ENCODE measurements around the gene RBP3.

RBP3 gene

DNA sequence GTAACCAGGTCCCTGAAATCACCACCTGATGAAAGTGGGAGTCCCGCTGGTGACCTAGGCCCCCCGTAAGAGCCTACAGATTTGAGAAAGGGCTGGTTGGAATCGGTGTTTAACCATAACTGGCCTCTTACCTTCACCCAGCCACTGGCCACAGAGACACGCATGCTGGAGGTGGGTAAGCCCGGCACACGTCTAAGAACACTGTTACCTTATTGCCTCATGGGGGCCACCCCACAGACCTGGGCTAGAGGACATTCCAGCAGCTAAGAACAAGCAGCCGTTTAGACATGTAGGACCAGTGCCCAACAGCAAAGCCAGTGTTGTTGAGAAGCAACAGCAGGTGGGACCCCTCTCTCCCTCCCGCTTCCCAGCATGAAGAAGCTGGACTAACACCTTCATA, 28.4 kb upstream of the RBP3 start:
- no peak for DNase-seq (ENCODE audit: low read depth)

DNA sequence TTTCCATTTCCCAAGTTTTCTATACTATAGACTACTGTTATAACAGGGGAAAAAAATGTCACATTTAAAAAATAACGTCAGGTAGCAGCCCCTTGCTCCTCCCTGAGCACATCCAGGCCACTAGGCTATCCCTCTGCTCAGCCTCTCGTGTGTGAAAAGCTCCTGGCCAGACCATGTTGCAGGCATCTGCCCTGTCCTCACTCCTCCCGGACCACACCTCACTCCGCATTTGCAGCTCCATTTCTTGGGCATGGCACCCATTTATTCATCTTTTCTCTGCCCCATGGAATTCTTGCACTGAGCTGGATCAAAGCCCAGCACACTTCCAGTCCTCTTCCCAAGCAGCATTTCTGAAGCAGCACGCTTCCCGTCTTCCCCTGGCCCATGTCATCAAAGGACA, 27.4 kb upstream of the RBP3 start:
- no peak for DNase-seq (ENCODE audit: low read depth)

DNA sequence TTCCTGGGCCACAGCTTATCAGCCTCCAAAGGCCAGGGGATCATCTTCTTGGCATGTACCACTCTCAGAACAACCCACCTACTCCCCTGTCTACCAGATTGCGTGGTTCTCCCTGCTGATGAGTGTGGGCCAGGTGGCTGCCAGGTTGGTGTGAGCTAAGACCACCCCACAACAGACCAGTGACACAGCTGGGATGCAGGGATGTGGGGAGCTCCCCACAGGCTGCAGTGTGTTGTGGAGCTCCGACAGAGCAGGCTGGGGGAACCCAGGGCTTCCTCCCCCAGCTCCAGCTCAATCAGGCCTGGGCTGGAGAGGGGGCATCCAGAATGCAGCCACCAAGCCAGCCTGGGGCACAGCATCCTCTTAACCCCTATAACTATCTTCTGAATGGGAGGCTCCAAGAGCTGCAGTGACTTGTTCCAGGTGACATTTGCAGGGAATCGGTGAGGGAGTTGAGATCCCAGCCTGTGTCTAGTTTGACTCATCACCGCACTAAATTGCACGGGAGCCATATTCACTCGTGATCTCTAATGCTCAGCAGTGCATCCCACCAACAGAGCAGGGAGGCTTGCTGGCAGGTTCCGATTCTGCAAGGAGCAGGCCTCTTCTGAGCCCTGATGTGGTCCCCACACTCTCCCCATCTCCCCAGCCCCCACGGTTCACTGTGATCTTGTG, 26.5 kb upstream of the RBP3 start:
- no peak for DNase-seq (ENCODE audit: low read depth)

DNA sequence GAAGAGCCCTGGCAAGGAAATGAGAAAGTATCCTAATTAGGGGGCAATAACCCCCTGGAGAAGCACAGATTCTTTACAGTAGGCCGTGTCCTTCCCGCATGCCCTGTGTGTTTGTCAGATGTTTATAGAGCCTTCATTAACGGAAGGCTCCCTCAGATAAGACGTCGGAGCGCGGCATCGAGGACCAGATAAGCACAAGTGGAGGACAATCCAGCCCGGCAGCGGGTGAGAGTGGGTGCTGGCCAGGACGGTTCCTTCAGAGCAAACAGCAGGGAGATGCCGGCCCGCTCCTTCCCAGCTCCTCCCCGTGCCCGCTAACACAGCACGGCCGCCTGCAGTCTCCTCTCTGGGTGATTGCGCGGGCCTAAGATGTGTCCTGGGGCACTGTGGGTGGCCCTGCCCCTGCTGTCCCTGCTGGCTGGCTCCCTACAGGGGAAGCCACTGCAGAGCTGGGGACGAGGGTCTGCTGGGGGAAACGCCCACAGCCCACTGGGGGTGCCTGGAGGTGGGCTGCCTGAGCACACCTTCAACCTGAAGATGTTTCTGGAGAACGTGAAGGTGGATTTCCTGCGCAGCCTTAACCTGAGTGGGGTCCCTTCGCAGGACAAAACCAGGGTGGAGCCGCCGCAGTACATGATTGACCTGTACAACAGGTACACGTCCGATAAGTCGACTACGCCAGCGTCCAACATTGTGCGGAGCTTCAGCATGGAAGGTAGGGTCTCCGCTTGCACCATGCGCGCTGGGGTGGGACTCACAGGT, 25.7 kb upstream of the RBP3 start, which contains the start of gene GDF2:
TSS of gene GDF2 (plus strand) at position 155 of the 762 bp plus-strand sequence. CDS start at position 370, 215 bp downstream.
- no peak for DNase-seq (ENCODE audit: low read depth)

DNA sequence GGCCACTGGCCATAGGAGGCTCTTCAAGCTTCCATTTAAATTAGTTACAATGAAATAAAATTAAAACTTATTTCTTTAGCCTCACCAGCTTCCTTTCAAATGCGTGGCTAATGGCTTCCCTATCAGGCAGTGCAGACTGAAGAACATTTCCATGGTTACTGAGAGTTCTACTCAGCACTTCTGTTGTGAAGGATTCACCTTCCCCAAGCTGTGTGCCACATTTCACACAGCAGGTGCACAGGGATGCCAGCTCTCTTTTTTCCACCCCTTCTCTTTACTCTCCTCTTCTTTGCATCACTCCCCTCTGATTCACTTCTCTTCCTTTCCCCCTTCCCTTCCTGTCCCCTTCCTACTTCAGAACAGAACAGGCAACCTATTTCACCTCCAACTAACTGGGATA, 25.1 kb upstream of the RBP3 start:
- no peak for DNase-seq (ENCODE audit: low read depth)

DNA sequence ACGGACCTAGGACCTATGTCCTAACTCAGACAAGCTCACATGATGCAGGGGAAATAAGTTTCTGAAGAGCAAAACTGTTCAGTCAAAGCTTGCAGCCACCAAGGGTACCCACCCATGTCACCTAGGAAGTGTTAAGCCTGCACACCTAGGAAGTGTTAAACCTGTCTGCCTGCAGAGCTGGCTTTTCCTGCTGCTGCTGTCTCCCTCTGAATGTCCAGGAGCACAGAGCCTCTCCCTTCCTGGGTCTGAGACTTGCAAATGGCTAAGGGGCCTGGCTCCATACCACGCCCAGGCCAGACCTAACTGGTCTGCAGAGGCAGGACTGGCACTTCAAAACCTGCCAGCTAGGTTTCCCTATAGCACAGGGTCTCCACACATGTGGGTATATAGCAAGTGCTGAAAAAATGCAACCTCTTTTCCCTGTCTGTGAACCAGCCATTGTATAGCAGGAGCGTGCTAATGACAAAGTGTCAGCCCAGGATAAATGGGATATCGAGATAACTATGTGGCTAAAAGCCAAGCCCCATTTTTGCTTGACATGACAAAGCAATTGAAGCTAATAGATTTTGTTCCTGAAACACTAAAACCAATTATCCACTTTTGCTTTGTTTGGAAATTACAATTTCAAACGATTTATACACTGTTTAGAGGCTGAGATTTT, 24.4 kb upstream of the RBP3 start:
- no peak for DNase-seq (ENCODE audit: low read depth)

DNA sequence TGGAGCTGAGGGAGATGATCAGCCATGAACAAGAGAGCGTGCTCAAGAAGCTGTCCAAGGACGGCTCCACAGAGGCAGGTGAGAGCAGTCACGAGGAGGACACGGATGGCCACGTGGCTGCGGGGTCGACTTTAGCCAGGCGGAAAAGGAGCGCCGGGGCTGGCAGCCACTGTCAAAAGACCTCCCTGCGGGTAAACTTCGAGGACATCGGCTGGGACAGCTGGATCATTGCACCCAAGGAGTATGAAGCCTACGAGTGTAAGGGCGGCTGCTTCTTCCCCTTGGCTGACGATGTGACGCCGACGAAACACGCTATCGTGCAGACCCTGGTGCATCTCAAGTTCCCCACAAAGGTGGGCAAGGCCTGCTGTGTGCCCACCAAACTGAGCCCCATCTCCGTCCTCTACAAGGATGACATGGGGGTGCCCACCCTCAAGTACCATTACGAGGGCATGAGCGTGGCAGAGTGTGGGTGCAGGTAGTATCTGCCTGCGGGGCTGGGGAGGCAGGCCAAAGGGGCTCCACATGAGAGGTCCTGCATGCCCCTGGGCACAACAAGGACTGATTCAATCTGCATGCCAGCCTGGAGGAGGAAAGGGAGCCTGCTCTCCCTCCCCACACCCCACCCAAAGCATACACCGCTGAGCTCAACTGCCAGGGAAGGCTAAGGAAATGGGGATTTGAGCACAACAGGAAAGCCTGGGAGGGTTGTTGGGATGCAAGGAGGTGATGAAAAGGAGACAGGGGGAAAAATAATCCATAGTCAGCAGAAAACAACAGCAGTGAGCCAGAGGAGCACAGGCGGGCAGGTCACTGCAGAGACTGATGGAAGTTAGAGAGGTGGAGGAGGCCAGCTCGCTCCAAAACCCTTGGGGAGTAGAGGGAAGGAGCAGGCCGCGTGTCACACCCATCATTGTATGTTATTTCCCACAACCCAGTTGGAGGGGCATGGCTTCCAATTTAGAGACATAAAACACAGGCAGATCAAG, 22.6 kb upstream of the RBP3 start:
- no peak for DNase-seq (ENCODE audit: low read depth)

DNA sequence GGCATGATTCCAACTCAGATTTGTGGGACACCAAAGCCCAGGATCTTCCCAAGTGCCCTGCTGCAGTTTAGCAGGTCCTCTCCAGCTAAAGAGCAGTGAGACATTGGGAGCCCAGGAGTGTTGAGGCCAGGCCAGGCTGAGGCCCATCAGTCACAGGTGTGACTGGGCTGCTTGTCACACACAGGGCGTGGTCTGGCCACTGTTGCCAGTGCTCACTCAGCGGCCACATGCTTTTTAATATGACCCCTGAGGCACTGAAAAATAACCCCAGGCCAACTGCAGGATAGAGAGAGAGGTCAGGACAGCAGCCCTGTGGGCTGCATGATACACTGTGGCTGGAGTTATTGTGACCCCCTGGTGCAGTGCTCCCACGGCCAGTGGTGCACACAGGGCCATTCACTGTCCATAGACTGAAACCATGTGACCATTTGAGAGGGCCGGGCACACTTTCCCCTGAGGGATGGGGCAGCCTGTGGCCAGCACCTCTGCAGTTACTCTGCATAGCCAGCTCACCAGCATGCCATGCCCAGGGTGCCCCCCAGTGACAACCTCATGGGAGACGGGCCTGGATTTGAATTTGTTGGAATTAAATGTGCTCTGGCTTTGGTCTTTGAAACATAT, 21.7 kb upstream of the RBP3 start:
- no peak for DNase-seq (ENCODE audit: low read depth)

DNA sequence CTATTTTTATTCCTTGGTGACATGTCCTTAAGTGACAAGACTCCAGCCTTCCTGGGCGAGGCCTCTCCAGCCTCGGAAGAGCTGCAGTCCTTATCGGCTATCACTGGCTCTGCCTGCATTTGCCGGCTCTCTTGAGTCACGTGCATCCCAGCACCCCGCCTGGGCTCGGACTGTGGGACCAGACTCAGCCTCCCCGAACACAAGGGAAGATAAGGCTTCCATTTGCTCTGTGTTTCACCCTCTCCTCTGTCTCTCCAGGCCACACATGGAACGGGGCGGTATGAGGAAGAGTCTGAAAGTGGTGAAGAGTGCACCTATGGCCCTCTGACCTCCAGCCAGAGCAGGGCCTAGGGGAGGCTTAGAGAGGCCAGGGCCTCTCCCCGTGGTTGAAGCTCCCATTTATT, 21.2 kb upstream of the RBP3 start:
- no peak for DNase-seq (ENCODE audit: low read depth)

DNA sequence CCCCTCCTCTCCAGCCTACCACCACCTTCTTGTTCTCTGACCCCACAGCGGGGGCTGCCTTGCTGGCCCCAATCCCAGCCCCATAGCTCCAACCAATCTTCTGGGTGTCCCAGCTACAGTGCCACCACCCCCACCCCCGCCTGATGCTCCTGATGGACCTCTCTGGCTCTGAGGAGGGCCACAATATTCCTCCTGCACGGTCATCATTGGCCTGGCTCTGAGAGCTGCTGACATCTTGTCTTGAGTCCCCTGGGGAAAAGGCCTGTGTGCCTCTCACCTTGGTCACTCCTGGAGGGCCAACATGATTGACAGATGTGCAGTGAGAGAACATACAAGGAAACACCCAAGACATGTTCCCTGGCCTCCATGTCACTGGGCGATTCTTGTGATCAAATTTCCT, 18.3 kb upstream of the RBP3 start:
- DNase-seq (ENCODE audit: low read depth) = no peak

DNA sequence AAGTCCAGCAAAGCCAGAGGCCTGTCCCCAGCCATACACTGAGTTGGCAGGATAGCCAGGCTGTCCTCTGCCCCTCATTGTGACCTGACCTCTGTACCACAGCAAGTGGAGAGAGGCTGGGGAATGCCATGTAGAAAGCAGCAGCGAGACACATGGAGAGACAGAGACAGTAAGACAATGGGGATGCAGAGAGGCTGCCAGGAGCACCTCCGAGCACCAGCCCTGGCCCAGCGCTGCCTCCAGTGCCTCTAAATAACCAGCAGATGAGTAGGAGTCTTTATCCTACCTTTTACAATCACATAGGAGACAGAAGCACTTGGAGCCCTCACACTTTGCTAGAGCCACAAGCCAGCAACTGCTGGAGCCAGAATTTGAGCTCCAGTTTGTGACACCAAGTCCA, 17.8 kb upstream of the RBP3 start:
- DNase-seq (ENCODE audit: low read depth) = no peak

DNA sequence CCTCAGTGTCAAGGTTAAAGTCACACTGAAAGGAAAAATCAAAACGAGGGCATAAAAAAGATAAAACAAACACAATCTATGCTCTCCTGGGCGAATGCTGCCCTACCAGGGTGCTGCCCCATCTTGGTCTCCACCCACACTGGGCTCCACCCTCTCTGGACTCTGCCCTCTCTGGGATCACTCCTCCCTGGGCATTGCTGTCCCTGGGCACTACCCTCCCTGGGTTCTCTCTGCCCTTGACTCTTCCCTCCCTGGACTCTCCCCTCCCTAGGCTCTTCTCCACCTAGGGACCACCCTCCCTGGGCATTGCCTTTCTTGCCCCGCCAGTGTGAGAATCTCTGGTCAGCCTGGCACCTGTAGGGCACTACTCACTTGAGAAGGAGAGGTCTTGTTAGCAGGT, 17.4 kb upstream of the RBP3 start:
- no peak for DNase-seq (ENCODE audit: low read depth)

DNA sequence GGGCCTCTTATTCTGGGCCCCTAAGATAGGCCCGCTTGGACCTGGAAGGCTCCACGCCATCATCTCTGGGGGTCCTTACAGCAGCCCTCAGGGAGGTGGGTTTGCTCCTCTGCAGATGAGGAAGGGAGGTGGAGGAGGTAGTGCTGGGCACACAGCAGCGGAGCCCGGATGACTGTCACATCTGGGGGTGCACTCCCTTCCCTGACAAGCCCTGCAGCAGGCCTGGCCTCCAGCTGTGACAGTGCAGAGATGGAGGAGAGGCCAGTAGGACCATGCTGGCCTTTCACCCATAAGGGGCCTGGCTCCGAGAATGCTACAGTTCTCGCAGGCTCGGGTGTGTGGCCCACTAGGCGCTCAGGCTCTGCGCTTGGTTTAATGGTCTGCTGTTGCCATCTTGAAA, 16.7 kb upstream of the RBP3 start:
- no peak for DNase-seq (ENCODE audit: low read depth)

DNA sequence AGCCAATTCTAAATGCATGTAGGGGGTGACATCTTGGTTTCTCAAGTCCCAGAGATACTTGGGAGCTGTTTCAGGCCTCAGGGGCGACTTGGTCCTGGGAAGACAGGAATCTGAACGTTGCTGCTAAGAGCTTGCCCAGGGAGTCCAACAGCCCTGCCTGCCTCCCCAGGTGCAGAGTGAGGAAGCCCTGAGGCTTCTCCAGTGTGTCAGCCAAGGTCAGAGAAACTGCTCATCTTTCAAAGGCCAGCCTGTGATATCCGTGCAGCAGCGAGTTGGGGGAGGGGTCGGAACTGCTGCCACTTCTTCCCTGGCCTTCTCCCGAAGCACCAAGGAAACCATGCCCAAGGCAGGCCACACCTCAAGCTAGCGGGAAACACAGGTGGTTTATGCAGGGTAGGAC, 16.2 kb upstream of the RBP3 start:
- DNase-seq (ENCODE audit: low read depth) = no peak

DNA sequence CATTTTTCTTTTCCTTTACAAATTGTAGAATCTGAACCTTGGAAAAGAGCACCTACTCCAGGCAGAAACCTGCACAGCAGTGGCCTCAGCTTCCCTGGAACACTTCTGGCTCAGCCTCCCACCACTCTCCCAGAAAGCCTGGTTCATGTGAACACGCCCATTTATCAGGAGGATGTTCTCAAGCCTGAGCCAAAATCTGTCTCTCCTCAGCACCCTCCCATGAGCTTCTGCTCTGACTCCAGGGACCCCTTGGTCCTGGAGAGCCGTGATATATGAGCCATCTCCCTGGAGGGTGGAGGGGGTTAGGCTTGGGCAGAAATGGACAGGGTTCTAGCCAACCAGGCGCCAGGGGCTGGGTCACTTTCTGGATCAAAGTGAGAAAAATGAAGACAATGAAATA, 15.8 kb upstream of the RBP3 start:
- DNase-seq (ENCODE audit: low read depth) = no peak

DNA sequence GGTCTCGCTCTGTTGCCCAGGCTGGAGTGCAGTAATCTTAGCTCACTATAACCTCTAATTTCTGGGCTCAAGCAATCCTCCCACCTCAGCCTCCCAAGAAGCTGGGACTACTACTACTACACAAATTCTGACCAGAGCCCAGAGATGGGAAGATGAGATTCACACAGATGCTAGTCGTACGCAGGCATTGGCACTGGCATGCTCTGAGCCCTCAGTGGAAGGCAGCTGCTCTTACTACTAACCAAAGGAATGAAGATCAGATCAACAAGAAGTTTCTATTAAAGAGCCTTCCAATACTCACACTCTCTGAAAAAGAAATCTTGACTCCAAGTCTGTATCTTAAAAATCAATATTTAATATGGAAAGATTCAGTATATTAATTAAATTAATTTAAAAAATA, 15.2 kb upstream of the RBP3 start:
- no peak for DNase-seq (ENCODE audit: low read depth)

DNA sequence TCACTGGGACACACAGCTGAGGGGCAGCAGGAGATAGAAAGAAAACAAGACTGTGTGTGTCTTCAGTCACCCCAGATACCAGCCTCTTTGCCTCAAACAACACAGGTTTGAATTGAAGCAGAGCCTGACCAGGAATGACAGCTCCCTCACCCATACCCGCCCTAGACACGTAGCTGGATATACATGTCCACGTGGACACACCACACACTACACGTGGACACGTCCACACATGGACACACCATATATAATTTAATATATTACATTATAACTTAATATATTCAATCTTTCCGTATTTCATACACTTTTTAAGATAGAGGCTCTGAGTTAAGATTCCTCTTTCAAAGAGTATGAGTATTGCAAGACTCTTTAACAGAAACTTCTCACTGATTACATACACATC, 14.6 kb upstream of the RBP3 start:
- no peak for DNase-seq (ENCODE audit: low read depth)

DNA sequence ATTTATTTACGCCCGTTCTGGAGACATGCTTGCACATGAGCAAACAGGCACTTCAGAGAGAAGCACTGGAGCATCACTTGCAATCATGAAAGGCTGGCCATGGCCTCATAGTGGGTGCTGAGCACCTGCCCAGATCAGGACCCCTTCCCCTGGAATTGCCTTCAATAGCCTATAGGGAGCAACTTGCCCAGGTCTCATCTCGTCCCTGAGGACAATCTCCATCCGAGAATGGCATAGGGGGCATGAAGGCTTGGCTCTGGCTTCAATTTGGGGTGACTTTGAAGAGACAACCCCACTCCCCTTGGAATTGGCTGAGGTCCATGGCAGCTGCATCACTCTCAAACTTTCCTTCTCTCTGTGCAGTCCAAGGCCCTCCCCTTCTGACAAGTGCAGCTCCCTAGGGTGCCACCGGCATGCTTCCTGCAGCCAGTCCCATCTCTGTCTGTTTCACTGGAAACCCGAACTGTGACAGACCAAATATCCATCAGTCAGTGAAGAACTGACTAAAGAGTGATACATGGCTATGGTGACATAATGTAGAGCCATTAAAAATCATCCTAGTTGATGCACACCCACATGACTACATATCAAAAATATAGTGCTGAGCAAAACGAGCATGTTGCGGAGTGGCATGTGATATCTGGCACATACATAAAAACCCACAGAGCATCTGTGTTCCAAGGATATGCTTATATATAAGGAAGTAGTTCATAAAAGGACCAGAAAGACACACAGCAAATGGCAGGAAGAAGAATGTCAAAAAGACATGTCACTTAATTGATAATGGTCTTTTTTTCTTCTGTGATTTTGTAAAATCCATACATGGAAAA, 13.5 kb upstream of the RBP3 start:
- no peak for DNase-seq (ENCODE audit: low read depth)

DNA sequence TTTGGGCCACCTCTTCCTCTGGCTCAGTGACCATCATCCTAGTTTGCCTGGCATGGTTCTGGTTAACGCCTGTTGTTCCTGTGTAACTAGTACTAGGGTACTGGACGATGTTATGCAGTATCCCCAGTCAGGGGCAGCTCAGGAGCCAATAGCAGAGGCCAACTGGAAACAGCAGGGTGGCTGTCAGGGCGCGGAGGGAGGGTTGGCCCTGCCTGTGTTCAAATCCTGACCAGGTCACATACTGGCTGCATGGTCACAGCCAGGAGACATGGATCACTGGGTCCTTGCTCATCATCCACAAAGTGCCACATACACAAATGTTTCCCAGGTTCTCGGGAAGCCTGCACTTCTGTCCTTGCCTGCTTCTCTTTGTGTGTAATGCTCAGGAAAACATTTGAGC, 12.3 kb upstream of the RBP3 start:
- no peak for DNase-seq (ENCODE audit: low read depth)

DNA sequence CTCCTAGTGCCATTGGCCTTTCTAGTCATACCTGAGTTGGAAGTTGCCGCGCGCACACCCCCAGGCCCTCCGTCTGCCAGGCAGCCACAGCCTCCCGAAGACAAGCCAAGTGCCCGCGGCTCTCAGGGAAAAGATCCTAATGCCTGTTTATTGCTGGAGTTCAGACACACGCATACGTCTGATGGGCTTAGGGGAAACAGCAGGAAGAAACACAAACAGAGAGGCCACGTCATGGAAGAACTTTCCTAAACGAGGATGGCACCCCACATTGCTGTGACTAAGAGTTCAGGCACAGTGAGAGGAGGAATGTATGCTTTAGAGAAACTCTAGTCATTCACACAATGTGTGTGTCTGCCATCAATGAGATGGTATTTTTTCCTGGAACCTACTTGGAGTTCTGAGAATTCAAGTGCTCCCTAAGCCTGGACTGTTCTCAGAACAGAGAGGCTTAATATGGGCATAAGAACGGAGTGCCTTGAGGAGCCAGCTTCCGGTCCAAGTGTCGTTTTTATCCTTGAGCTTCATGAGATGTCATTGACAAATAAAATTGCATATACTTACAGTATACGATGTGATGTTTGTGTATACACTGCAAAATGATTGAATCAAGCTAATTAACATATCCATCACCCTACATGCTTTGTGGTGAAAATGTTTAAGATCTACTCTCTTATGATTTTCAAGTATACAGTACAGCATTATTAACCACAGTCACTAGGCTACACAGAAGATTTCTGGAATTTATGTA, 11.6 kb upstream of the RBP3 start:
- DNase-seq (ENCODE audit: low read depth) = no peak

All from stimulated activated CD8-positive, alpha-beta memory T cell treated with anti-CD3 and anti-CD28 coated beads, Interleukin-12 subunit alpha, Interleukin-12 subunit beta, amount 100 ng/mL, for 1 hour (primary cell).